GM18951 (cell line): ENCODE data around the gene COL6A2.
"Not testable (repeated sequence)": the region's sequence is repeated elsewhere in the genome, so short reads cannot be mapped to it uniquely, and the experiment has no call there.

Source experiments
- POLR2A ChIP-seq: IDR thresholded peaks from 4 replicates; pipeline ENCODE4 v1.6.1; 2011; ENCODE audit warnings: mild to moderate bottlenecking; ENCODE audit not compliant: insufficient read length, insufficient read depth; ENCODE audit errors: extremely low read depth
- in situ Hi-C: fragments of 300-500 bp; cut with MboI; formaldehyde crosslinking; loops from one replicate; pipeline ENCODE4 v1.12.0; 2022; ENCODE audit warnings: low sequenced_read_pairs, mixed read lengths, inconsistent platforms; ENCODE audit not compliant: unreplicated experiment

The COL6A2 gene

GRCh38 chr21:46063734-46064680, 33.9 kb upstream of the COL6A2 start:
- in situ Hi-C loops = no loop called here
- no peak for TF ChIP-seq POLR2A

- TF ChIP-seq POLR2A = no peak
- in situ Hi-C loops = no loop called here
Measured at GRCh38 chr21:46064870-46065214, 33.1 kb upstream of the COL6A2 start.

GRCh38 chr21:46065215-46065913, 32.5 kb upstream of the COL6A2 start:
- no peak for TF ChIP-seq POLR2A
- in situ Hi-C loops = no loop called here

GRCh38 chr21:46065914-46066551, 31.9 kb upstream of the COL6A2 start:
- no peak for TF ChIP-seq POLR2A
- in situ Hi-C loops = no loop called here

DNA sequence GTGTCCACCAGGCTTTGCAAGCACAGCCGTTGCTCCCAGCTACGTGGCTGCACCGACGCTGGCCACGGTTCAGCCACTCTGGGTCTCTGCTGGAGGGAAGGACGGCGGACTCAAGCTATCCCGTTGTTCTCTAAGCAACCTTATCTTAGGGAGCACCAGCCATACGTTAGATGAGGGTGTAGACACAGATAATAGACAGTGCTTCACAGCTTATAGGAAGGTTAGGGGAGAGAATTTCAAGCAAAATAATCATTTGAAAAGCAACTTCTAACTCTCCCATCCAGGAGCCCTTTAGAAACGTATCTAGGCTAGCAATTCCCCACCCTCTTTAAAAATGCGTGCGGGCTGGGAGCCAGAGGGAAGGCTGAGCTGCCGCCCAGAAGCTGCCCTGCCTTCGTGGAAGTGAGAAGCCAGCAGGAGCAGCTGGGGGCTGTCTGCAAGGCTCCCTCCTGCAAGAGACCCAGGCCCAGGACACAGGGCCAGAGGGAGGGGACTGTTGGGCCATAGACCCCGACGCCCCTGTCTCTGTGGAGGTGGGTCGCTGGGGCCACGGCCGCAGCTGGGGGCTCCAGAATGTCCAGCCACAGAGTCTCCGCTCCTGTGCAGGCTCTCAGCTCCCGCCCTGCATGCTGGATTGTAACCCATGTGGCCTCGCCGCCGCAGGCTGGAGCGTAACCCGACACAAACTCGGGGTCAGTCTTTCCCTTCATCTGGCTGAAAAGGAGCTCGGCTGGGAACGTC, 31.2 kb upstream of the COL6A2 start:
- in situ Hi-C loops = no loop called here
- no peak for TF ChIP-seq POLR2A

- in situ Hi-C loops = no loop called here
- no peak for TF ChIP-seq POLR2A
Measured at GRCh38 chr21:46067505-46068201, 30.3 kb upstream of the COL6A2 start.

GRCh38 chr21:46068516-46069079, 29.3 kb upstream of the COL6A2 start:
- in situ Hi-C loops = no loop called here
- no peak for TF ChIP-seq POLR2A

- in situ Hi-C loops = no loop called here
- TF ChIP-seq POLR2A = no peak
Measured at GRCh38 chr21:46069166-46069565, 28.7 kb upstream of the COL6A2 start.

GRCh38 chr21:46069719-46070279, 28.1 kb upstream of the COL6A2 start:
- in situ Hi-C loops = no loop called here
- TF ChIP-seq POLR2A = no peak

- TF ChIP-seq POLR2A = no peak
- in situ Hi-C loops = no loop called here
Measured at GRCh38 chr21:46071082-46071481, 26.8 kb upstream of the COL6A2 start.

GRCh38 chr21:46076724-46077123, 21.2 kb upstream of the COL6A2 start:
- in situ Hi-C loops = not testable (repeated sequence)

DNA sequence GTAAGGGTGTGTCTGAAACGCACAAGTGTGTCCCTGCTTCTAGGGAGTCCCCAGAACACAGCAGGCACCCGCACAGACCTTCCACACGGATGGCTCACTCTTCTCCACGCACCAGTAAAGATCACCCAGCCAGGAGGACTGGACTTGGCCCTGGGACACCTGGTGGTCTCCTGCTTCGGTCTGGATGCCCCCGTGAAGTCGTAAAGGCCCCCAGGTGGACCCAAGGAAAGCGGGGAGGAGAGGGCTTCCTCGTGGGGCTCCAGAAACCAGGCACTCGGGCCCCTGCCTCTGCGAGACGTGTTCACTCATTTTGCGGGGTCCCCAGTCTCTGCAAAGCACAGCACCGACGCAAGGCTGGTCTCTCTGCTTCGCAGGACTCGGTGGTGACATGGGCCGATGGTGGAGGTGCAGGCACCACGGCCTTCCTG, 20.2 kb upstream of the COL6A2 start:
- no peak for TF ChIP-seq POLR2A
- in situ Hi-C loops = no loop called here
